IPS-NIHi7 (cell line): ENCODE measurements around the gene SOS1.
"Not testable (repeated sequence)": the region's sequence is repeated elsewhere in the genome, so short reads cannot be mapped to it uniquely, and the experiment has no call there.

ENCODE experiments used
- DNase-seq: peaks from one replicate; pipeline ENCODE4 v3.0.0; 2012; ENCODE audit warnings: mixed read lengths; ENCODE audit errors: extremely low spot score

SOS1 gene

DNA sequence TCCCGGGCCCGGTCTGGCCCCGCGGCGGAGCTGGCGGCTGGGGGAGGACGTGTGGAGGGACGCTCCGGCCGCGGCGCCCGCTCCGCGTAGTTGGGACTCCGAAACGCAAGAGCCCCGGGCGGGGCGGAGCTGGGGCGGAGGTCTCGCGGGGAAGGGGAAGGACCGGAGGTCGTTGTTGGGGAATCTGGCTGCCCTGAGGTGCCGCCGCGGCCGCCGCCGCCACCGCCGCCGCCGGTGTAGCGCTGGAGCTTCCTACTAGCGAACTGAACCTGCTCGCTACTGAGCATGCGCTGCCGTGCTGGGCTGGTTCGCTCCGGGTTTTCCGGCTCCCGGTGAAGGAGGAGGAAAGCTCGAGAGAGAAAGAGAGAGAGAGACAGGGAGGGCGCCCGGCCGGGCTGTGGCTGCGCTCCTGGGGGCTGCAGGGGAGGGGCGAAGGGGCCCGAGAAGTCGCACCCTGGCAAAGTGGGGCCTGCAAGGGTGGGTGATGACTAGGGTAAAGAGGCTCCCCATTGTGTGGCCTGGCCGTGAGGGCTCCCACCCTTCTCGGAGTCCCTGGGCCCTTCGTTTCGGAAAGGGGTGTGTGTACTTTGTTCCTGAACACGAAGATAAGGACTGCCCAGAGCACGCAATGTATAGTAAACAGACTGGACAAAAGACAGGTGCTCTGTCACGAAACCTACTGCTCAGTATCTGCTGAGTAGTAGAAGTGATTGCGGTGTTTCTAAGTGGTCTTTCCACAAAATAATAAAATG lies at the start of gene SOS1:
SOS1 (minus strand) TSS at position 281 of the 752 bp plus-strand sequence. CDS start 629 bp downstream, outside the sequence.
- peak; percentile 85 for DNase-seq

DNA sequence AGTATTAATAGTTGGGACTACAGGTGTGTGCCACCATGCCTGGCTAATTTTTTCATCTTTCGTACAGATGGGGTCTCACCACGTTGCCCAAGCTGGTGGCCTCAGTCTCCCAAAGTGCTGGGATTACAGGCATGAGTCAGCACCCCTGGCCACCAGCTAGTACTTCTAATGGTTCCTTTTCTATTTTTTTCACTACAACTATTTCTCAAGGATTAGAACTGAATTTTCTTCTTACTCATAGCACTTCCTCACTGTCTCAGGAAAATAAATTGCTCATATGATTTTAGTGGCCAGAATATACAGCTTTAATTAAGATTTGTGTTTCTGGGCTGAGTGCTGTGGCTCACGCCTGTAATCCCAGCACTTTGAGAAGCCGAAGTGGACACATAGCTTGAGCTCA lies 43.2 kb upstream of the SOS1 start:
- no peak for DNase-seq

DNA sequence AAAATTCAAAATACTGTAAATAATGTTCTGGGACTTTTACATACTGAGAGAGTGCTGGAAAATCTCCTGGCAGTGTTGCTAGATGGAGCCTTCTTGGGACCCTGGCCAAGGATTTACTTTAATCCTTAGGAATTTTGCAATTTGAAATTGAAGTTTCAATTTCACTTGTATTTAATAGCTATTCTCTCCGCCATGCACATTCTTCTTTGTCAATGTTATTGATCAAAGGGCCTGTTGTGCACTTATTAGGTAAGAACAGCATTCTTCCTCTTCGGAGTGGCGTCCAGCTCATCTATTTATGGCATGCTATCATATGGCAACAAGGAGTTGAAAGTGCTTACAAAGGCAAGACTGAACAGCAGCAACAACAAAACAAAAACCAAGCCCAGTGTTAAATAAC lies 40.1 kb upstream of the SOS1 start:
- no peak for DNase-seq

DNA sequence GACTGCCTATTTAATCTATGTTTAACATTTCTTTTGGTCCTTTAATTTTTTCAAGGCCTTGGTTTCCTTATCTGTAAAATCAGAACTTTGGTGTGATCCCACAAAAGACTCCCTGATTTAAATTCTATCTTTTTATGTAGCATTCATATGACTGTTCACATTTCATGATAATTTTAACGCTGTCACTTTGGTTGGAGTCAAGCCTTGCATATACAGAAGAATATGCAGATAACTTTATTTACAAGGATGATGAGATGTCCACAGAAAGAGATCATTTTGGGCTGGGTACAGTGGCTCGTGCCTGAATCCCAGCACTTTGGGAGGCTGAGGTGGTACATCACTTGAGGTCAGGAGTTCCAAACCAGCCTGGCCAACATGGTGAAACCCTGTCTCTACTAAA lies 38.4 kb upstream of the SOS1 start:
- DNase-seq = no peak

DNA sequence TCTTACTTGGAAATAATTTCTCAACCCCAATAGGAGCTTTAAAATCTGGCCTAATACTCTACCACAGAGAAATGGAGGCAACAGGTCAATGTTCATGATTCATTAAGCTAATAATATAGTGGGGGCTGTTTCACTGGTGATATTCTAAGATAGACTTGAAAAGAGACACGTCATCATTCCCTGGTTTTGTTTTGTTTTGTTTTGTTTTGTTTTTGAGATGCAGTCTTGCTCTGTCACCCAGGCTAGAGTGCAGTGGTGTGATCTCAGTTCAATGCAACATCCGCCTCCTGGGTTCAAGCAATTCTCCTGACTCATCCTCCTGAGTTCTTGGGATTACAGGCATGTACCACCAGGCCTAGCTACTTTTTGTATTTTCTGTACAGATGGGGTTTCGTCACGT lies 37.5 kb upstream of the SOS1 start:
- no peak for DNase-seq

DNA sequence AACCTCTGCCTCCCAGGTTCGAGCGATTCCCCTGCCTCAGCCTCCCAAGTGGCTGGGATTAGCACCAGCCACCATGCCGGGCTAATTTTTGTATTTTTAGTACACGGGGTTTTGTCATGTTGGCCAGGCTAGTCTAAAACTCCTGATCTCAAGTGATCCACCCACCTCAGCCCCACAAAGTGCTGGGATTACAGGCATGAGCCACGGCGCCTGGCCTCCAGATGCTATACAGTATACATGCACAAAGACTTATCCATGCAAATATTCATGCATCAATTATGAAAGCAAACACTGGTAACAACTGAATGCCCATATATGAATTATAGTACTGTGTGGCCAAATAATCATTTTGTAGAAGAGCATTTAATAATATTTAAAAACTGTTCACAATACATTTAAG lies 36.0 kb upstream of the SOS1 start:
- no peak for DNase-seq

- DNase-seq = no peak
Measured at GRCh38 chr2:39156107-39156506, 35.3 kb upstream of the SOS1 start.

DNA sequence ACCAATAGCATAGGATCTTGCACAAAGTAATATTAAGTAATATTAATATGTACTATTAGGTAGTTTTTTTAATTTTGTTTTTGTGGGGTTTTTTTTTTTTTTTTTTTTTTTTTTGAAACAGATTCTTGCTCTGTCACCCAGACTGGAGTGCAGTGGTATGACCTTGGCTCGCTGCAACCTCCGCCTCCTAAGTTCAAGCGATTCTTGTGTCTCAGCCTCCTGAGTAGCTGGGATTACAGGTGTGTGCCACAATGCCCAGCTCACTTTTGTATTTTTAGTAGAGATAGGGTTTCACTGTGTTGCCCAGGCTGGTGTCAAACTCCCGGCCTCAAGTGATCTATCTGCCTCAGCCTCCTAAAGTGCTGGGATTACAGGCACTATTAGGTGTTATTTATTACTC lies 34.7 kb upstream of the SOS1 start:
- DNase-seq = not testable (repeated sequence)

DNA sequence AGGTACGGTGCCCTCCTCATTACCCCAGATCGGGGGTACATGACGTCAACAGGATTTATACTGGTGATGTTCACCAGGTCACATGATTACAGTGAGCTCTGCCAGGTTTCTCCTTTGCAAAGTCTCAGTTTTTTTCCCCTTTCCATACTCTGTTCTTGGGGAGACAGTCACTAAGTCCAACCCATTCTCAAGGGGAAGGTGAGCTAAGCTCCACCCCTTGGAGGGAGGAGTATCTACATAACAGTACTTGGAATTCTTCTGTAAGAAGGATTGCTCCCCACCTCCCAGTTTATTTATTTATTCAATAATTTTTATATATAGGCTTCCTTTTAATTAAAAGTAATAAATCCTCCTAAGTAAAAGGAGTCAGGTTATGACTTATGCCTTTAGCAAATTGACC lies 34.1 kb upstream of the SOS1 start:
- DNase-seq = no peak

- DNase-seq = no peak
Measured at GRCh38 chr2:39153312-39153711, 32.5 kb upstream of the SOS1 start.

GRCh38 chr2:39152504-39152903 lies 31.7 kb upstream of the SOS1 start:
- DNase-seq = no peak

DNA sequence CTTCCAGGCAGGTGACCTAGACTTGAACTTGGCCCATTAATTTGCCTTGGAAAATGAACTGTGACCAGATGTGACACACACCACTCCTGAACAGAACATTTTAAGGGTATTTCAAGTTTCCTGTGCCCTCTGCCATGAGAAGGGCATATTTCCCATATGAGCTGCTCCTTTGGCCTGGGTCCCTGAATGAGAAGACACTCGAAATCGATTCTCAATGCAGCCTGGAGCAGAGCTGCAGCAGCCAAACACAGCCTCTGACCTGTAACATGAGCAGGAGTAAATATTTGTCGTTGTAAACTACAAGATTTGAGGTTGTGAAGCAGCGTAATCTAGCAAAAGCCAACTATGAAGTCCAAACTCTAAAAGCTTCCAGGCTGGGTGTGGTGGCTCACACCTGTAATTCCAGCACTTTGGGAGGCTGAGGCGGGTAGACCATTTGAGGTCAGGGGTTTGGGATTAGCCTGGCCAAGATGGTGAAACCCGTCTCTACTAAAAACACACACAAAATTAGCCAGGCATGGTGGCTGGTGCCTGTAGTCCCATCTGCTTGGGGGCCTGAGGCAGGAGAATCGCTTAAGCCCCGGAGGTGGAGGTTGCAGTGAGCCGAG lies 30.1 kb upstream of the SOS1 start:
- DNase-seq = no peak

GRCh38 chr2:39150102-39150562 lies 29.3 kb upstream of the SOS1 start:
- no peak for DNase-seq

GRCh38 chr2:39146630-39147029 lies 25.8 kb upstream of the SOS1 start:
- DNase-seq = no peak

GRCh38 chr2:39145906-39146421 lies 25.1 kb upstream of the SOS1 start:
- no peak for DNase-seq

DNA sequence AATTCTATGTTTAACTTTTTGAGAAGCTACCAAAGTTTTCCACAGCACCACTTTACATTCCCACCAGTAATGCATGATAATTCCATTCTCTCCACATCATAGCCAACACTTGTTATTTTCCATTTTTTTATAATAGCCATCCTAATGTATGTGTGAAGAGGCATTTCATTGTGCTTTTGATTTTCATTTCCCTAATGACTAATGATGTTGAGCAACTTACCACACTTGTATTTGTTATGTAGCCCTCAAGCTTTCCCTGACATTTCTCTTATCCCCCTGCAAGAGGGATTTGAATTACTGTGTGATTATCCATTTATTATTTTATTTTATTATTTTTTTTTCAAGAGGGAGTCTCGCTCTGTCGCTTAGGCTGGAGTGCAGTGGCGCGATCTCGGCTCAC lies 23.6 kb upstream of the SOS1 start:
- DNase-seq = no peak

DNA sequence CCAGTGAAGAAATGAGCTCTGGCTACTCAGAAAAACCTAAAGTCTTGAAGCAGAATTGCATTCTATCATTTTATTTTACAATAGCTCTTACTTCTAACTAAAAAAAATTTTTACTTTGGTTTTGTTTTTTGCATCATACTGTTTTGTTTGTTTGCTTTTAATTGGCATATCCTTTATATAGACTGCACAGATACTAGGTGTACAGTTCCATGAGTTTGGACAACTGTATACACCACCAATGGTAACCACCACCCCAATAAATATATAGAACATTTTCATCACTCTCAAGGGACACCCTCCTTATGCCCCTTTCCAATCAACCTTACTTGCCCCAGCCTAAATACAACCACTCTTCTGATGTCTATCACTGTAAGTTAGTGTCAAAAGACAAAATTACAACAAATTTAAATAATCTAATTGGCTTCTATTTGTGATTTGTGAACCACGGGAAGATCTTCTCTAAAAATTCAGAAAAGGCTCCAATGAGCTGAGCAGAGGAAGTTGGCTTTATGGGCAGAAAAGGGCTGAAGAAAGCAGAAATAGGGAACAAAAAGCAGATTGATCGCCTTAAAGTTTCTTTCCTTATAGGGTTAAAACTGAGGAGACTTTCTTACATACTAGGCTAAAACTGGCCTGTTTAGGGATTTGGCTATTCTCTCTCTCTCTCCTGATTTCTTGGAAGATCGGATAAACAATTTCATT lies 22.2 kb upstream of the SOS1 start:
- DNase-seq = no peak

- DNase-seq = no peak
Measured at GRCh38 chr2:39141334-39142271, 20.8 kb upstream of the SOS1 start.

- not testable (repeated sequence) for DNase-seq
Measured at GRCh38 chr2:39140948-39141333, 20.1 kb upstream of the SOS1 start.

DNA sequence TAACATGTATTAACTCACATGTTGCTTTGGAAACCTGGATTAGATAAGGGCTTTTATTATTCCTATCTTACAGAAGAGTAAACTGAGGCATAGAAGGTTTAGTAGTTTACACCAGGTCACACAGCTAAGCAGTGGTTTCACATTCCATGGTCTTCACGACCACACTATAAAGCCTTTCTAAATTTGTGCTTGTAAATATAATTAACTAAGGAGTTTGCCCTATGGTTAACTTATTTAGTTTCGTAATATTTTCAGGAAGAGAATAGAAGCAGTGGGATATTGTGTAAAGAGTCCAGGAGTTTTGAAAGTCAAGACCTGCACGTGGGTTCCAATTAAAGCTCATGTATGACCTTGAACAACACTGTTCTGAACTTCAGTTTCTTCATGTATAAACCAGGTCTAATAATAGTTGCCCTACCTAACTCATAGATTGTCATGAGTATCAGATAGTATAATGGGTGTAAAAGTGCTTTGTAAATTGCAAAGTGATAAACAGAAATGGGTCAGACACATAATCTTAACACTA lies 19.5 kb upstream of the SOS1 start:
- DNase-seq = no peak

DNA sequence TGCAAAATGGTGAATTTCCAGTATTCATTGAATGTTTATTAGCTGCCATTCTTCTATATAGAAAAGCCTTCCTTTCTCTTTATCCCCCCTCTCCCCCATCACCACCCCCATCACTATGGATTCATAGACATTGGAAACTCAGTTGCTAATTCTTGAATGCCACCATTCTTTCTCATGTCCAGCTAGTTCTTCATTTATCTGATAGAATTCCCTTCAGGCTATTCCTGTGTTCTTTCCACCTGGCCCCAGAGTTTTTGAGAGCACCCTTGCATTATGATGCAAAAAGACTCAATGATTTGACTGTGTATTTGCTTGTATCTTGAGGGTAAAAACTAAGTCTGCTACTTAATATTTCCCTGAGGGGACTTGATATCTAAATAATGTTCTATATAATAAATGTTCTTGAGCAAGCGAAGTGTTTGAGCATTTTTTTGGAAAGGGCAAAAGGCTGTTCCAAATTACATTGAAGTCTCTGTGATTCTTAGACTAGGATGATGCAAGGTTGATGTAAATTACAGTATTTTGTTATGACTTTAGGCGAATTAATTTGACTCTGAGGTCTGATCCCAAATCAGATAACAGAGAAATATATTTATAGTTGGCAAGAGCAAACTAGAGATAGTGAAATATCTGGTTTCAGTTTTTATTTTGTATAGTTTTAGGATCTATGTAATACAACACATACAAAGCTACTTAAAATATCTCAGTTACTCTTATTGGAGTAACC lies 18.8 kb upstream of the SOS1 start:
- no peak for DNase-seq
